Keratinocyte (primary cell): ENCODE data around the gene SLIT3. TPM values are rescaled to one million over a fixed set of nuclear protein-coding genes. Genes with fewer than 3 reads are reported as not detected.

Experiments
- DNase-seq: peaks from one replicate; pipeline ENCODE4 v3.0.0-alpha.2; 2011; ENCODE audit warnings: low read depth, missing footprints, low spot score
- FAIRE-seq: peaks from 2 replicates; lab custom pipeline; 2011; peaks lifted over from hg19 to GRCh38; lab: Jason Lieb, UNC
- H2AFZ ChIP-seq: 2 replicates; pipeline ENCODE4 v1.6.0; 2012; ENCODE audit warnings: low read length, control low read depth, inconsistent platforms; ENCODE audit not compliant: control insufficient read depth
- H3K27ac ChIP-seq: 2 replicates; pipeline ENCODE4 v1.5.1; 2011; ENCODE audit warnings: low read length; ENCODE audit not compliant: control insufficient read depth, insufficient read depth
- H3K27me3 ChIP-seq: 3 replicates; pipeline ENCODE4 v1.6.0; 2011; ENCODE audit warnings: low read length; ENCODE audit not compliant: control insufficient read depth, insufficient read depth; ENCODE audit errors: extremely low read depth
- H3K36me3 ChIP-seq, 2 experiments: 2 replicates in 1 of 2; 3 replicates in 1 of 2; pipeline ENCODE4 v1.5.1; 2011; ENCODE audit warnings: low read length in 2 of 2, mild to moderate bottlenecking in 1 of 2; ENCODE audit not compliant: control insufficient read depth in 2 of 2, insufficient read depth in 2 of 2; ENCODE audit errors: extremely low read depth in 1 of 2
- H3K4me1 ChIP-seq: 3 replicates; pipeline ENCODE4 v1.5.1; 2011; ENCODE audit warnings: low read length; ENCODE audit not compliant: control insufficient read depth, insufficient read depth; ENCODE audit errors: extremely low read depth
- H3K4me2 ChIP-seq: 3 replicates; pipeline ENCODE4 v1.6.0; 2011; ENCODE audit warnings: low read depth, low read length; ENCODE audit not compliant: control insufficient read depth, insufficient read depth; ENCODE audit errors: extremely low read depth
- H3K4me3 ChIP-seq, 3 experiments: fragments of 200-600 bp in 1 of 3; sonication (generic) in 1 of 3; 2 replicates in 2 of 3; 3 replicates in 1 of 3; pipeline ENCODE4 v1.5.1; 2011 to 2016; ENCODE audit warnings: low read length in 3 of 3, mild to moderate bottlenecking in 3 of 3, control low read depth in 2 of 3, inconsistent platforms in 1 of 3, low read depth in 1 of 3, mixed read lengths in 1 of 3, mixed run types in 1 of 3, moderate library complexity in 1 of 3; ENCODE audit not compliant: control insufficient read depth in 2 of 3, insufficient read depth in 2 of 3; ENCODE audit errors: extremely low read depth in 1 of 3
- H3K79me2 ChIP-seq: 2 replicates; pipeline ENCODE4 v1.6.0; 2012; ENCODE audit warnings: low read length; ENCODE audit not compliant: control insufficient read depth, insufficient read depth
- H3K9ac ChIP-seq: 3 replicates; pipeline ENCODE4 v1.6.0; 2011; ENCODE audit warnings: low read length; ENCODE audit not compliant: control insufficient read depth, insufficient read depth; ENCODE audit errors: extremely low read depth
- H3K9me1 ChIP-seq: 3 replicates; pipeline ENCODE4 v1.6.0; 2011; ENCODE audit warnings: low read length; ENCODE audit not compliant: control insufficient read depth, insufficient read depth; ENCODE audit errors: extremely low read depth
- H3K9me3 ChIP-seq: 2 replicates; pipeline ENCODE4 v1.5.1; 2012; ENCODE audit warnings: low read depth, low read length; ENCODE audit not compliant: control insufficient read depth
- H4K20me1 ChIP-seq: 3 replicates; pipeline ENCODE4 v1.6.0; 2011; ENCODE audit warnings: low read length; ENCODE audit not compliant: control insufficient read depth, insufficient read depth; ENCODE audit errors: extremely low read depth
- CTCF ChIP-seq, 3 experiments: IDR thresholded peaks in 1 of 3; conservative IDR thresholded peaks in 1 of 3; optimal IDR thresholded peaks in 1 of 3; 2 replicates in 2 of 3; 3 replicates in 1 of 3; pipeline versions ENCODE3 to v1.5.1; 2011; ENCODE audit warnings: low read length in 3 of 3, mild to moderate bottlenecking in 3 of 3, moderate library complexity in 2 of 3, control low read depth in 1 of 3, inconsistent platforms in 1 of 3; ENCODE audit not compliant: insufficient read depth in 2 of 3; ENCODE audit errors: extremely low read depth in 1 of 3
- EZH2 ChIP-seq: IDR thresholded peaks from one replicate; pipeline ENCODE4 v1.6.1; 2012; ENCODE audit warnings: inconsistent platforms, mild to moderate bottlenecking, low read length, moderate library complexity
- dilution Hi-C: fragments of 300-500 bp; cut with MboI; formaldehyde crosslinking; loops from one replicate; pipeline ENCODE4 v1.7.0; 2020; ENCODE audit warnings: low sequenced_read_pairs; ENCODE audit not compliant: extremely low pct_ligation_motif_present
- polyA plus RNA-seq, 5 experiments: library from polyadenylated mRNA; depleted of rRNA in 3 of 5; stranded (reverse) in 3 of 5; stranded (forward) in 1 of 5; unstranded in 1 of 5; fragments of >200 nt; gene quantifications; 1 replicate in 1 of 5; 2 replicates in 3 of 5; 3 replicates in 1 of 5; pipeline versions ENCODE4 v1.2.1 to v1.2.3, GENCODE V29; 2011 to 2012; ENCODE audit warnings: missing spikeins in 2 of 5, low read depth in 1 of 5, low replicate concordance in 1 of 5

Gene SLIT3
- polyA plus RNA-seq, 1 donor (not counting 4 experiments of a cell fraction or from before 2014, with no cell fraction given) = 2.4 TPM

DNA sequence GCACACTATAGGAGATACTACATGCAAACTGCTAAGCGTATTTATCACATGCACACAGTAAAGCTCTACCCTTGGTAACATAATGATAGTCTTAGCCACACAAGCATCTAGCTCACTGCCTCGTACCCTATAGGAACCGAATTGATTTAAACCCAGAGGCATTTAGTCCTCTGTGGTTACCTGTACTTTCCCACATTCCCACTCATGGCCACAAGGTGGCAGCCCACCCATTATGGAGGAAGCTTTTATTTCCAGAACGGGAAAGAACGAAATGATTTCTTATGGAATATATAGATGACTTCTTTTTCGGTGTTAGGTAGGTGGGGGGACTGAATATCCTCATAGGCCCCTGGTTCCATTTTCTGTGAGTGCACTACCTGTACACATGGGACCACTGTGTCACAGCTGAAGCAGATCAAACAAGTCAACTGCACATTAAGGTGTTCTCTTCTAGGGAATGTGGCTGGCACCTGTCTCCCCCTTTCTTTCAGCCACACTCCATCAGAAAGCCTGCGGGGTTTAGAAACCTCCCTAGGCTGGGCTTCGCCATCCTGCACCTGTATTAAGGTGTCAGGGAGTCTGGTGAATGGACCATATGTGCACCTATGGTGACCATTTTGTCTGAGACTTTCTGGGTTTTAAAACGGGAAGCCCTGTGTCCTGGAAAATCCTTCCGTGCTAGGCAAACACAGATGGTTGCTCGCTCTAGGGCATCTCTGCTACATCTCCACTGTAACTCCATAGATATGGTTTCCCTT is 313.2 kb downstream of the SLIT3 start:
- peak; percentile 92 for FAIRE-seq
- no peaks in the 10 kb centered on the region for H3K9me3 ChIP-seq
- H3K36me3 ChIP-seq = no peaks in the 10 kb centered on the region
- H3K9me1 ChIP-seq = no peaks in the 10 kb centered on the region
- TF ChIP-seq EZH2 (no peak), CTCF (optimal IDR thresholded peaks at IDR 0.05 in 1 of 3, IDR thresholded peaks at IDR 0.05 in 1 of 3, conservative IDR thresholded peaks at IDR 0.05 in 1 of 3; ENCODE audit: extremely low read depth in 1 of 3, insufficient read depth in 2 of 3, low read length in 3 of 3) (peak; percentile 72 to 83 (median 79))
- peaks cover 2% of the 10 kb centered on the region for H3K27me3 ChIP-seq
- no peak overlapping the region for H3K9ac ChIP-seq
- no peaks in the 10 kb centered on the region for H3K79me2 ChIP-seq
- H3K4me3 ChIP-seq = no peak overlapping the region
- no peak overlapping the region for H3K4me2 ChIP-seq
- H3K4me1 ChIP-seq = no peaks in the 10 kb centered on the region
- DNase-seq = peak; percentile 23
- no peak overlapping the region for H3K27ac ChIP-seq
- dilution Hi-C loops = no loop called here
- H4K20me1 ChIP-seq = no peaks in the 10 kb centered on the region
- H2AFZ ChIP-seq = no peak overlapping the region

- FAIRE-seq = no peak
- dilution Hi-C loops = no loop called here
- Histone ChIP-seq H3K4me2 (no peak overlapping the region), H3K27ac (no peak overlapping the region), H3K36me3 (no peaks in the 10 kb centered on the region), H4K20me1 (no peaks in the 10 kb centered on the region), H3K27me3 (peaks cover 2% of the 10 kb centered on the region), H3K4me1 (no peaks in the 10 kb centered on the region), H3K9me3 (no peaks in the 10 kb centered on the region), H3K9ac (no peak overlapping the region), H2AFZ (no peak overlapping the region), H3K79me2 (no peaks in the 10 kb centered on the region), H3K4me3 (no peak overlapping the region), H3K9me1 (no peaks in the 10 kb centered on the region)
- no peak for DNase-seq
- TF ChIP-seq CTCF (optimal IDR thresholded peaks at IDR 0.05 in 1 of 3, IDR thresholded peaks at IDR 0.05 in 1 of 3, conservative IDR thresholded peaks at IDR 0.05 in 1 of 3; ENCODE audit: extremely low read depth in 1 of 3, insufficient read depth in 2 of 3, low read length in 3 of 3) (no peak), EZH2 (no peak)
Measured at GRCh38 chr5:168985454-168985853, 315.5 kb downstream of the SLIT3 start.
